GM23338 (cell line): Measurements from ENCODE around the gene VAMP7. TPM values are rescaled to one million over a fixed set of nuclear protein-coding genes. Genes with fewer than 3 reads are reported as not detected.
"Not testable (repeated sequence)": the region's sequence is repeated elsewhere in the genome, so short reads cannot be mapped to it uniquely, and the experiment has no call there.

Source experiments
- ATAC-seq: fragments of 200-7000 bp; cut with Tn5 transposase; 3 replicates; pipeline ENCODE4 v1.9.1; 2020
- DNase-seq: peaks from one replicate; pipeline ENCODE4 v3.0.0-alpha.2; 2015; ENCODE audit warnings: low spot score
- H2AFZ ChIP-seq: fragments of 200-600 bp; sonication (generic); 2 replicates; pipeline ENCODE4 v1.8.0; 2016; ENCODE audit warnings: antibody characterized with exemption, mild to moderate bottlenecking, moderate library complexity
- H3F3A ChIP-seq: fragments of 200-600 bp; sonication (generic); replicated peaks from 2 replicates; pipeline ENCODE4 v1.8.0; 2017; ENCODE audit warnings: antibody characterized with exemption, mixed run types, low read depth
- H3K27ac ChIP-seq: fragments of 200-600 bp; sonication (generic); 2 replicates; pipeline ENCODE4 v1.6.1; 2016; ENCODE audit warnings: low read depth
- H3K27me3 ChIP-seq: fragments of 200-600 bp; sonication (generic); 2 replicates; pipeline ENCODE4 v1.8.0; 2016; ENCODE audit warnings: mild to moderate bottlenecking, mixed run types, moderate library complexity; ENCODE audit not compliant: insufficient read depth
- H3K36me3 ChIP-seq: fragments of 200-600 bp; sonication (generic); 2 replicates; pipeline ENCODE4 v1.8.0; 2016; ENCODE audit warnings: mild to moderate bottlenecking; ENCODE audit not compliant: insufficient read depth
- H3K4me1 ChIP-seq: fragments of 200-600 bp; sonication (generic); 2 replicates; pipeline ENCODE4 v1.8.0; 2016; ENCODE audit warnings: mild to moderate bottlenecking, moderate library complexity; ENCODE audit not compliant: insufficient read depth
- H3K4me2 ChIP-seq: fragments of 200-600 bp; sonication (generic); 2 replicates; pipeline ENCODE4 v1.7.1; 2017; ENCODE audit warnings: mixed run types
- H3K4me3 ChIP-seq: fragments of 200-600 bp; sonication (generic); 2 replicates; pipeline ENCODE4 v1.6.1; 2016; ENCODE audit warnings: mixed run types
- H3K79me2 ChIP-seq: fragments of 200-600 bp; sonication (generic); replicated peaks from 2 replicates; pipeline ENCODE4 v1.8.0; 2017; ENCODE audit warnings: mild to moderate bottlenecking; ENCODE audit not compliant: insufficient read depth
- H3K9me2 ChIP-seq: fragments of 200-600 bp; sonication (generic); 2 replicates; pipeline ENCODE4 v1.8.0; 2017; ENCODE audit not compliant: insufficient read depth
- H4K20me1 ChIP-seq: fragments of 200-600 bp; sonication (generic); replicated peaks from 2 replicates; pipeline ENCODE4 v1.8.0; 2017; ENCODE audit warnings: mild to moderate bottlenecking; ENCODE audit not compliant: insufficient read depth
- H3K27ac Mint-ChIP-seq: 2 replicates; pipeline ENCODE4 v1.8.0; 2020; ENCODE audit warnings: inconsistent platforms, mild to moderate bottlenecking, moderate library complexity, mixed read lengths
- H3K27me3 Mint-ChIP-seq: 3 replicates; pipeline ENCODE4 v1.8.0; 2022; ENCODE audit warnings: low read depth, mild to moderate bottlenecking, moderate library complexity, mixed read lengths, inconsistent platforms; ENCODE audit not compliant: insufficient read depth, poor library complexity
- H3K36me3 Mint-ChIP-seq: 3 replicates; pipeline ENCODE4 v1.8.0; 2021; ENCODE audit warnings: low read depth, mild to moderate bottlenecking, inconsistent platforms, moderate library complexity, mixed read lengths
- H3K4me1 Mint-ChIP-seq: 3 replicates; pipeline ENCODE4 v1.8.0; 2020; ENCODE audit warnings: mild to moderate bottlenecking, inconsistent platforms, mixed read lengths
- H3K4me3 Mint-ChIP-seq: 3 replicates; pipeline ENCODE4 v1.8.0; 2021; ENCODE audit warnings: moderate library complexity, mild to moderate bottlenecking, inconsistent platforms, mixed read lengths
- H3K9me3 Mint-ChIP-seq: 3 replicates; pipeline ENCODE4 v1.8.0; 2020; ENCODE audit warnings: moderate library complexity, mild to moderate bottlenecking, inconsistent platforms, mixed read lengths
- EZH2phosphoT487 ChIP-seq: fragments of 200-600 bp; sonication (generic); IDR thresholded peaks from one replicate; pipeline ENCODE4 v1.8.1; 2018; ENCODE audit warnings: antibody characterized with exemption; ENCODE audit not compliant: unreplicated experiment
- JUNB ChIP-seq: IDR thresholded peaks from one replicate; pipeline ENCODE4 v1.6.1; 2016; ENCODE audit warnings: antibody characterized with exemption; ENCODE audit not compliant: unreplicated experiment
- NANOG ChIP-seq: IDR thresholded peaks from 2 replicates; pipeline ENCODE4 v1.6.1; 2016; ENCODE audit warnings: antibody characterized with exemption, borderline replicate concordance
- POLR2AphosphoS5 ChIP-seq: IDR thresholded peaks from 2 replicates; pipeline ENCODE4 v1.6.1; 2016; ENCODE audit warnings: antibody characterized with exemption, low read depth
- ZNF114 ChIP-seq: fragments of 250-450 bp; sonication (Bioruptor Pico); IDR thresholded peaks from 2 replicates; pipeline ENCODE4 v1.5.0; 2020; ENCODE audit warnings: mild to moderate bottlenecking, moderate library complexity
- polyA plus RNA-seq: library from polyadenylated mRNA; unstranded; fragments of >200 nt; fragmentation: Nextera tagmentation; extraction: Ambion mirVana; gene quantifications from 2 replicates; pipeline ENCODE4 v1.2.1, GENCODE V29; 2016
- total RNA-seq: library from RNA; depleted of rRNA; stranded (reverse); fragments of >200 nt; shearing (Covaris generic); gene quantifications from 2 replicates; pipeline ENCODE4 v1.2.3, GENCODE V29; 2014
- TF ChIP-seq, protein P1 (sequence below): fragments of 250-450 bp; sonication (Bioruptor Pico); IDR thresholded peaks from 2 replicates; pipeline ENCODE4 v1.5.0; 2020; ENCODE audit warnings: mild to moderate bottlenecking, moderate library complexity
- TF ChIP-seq, protein P2 (sequence below): IDR thresholded peaks from one replicate; pipeline ENCODE4 v1.6.1; 2018; ENCODE audit warnings: antibody characterized with exemption; ENCODE audit not compliant: unreplicated experiment

The VAMP7 gene
- total and polyA plus RNA-seq, 2 experiments from 2014 or later: 14.0 to 22.7 TPM

DNA sequence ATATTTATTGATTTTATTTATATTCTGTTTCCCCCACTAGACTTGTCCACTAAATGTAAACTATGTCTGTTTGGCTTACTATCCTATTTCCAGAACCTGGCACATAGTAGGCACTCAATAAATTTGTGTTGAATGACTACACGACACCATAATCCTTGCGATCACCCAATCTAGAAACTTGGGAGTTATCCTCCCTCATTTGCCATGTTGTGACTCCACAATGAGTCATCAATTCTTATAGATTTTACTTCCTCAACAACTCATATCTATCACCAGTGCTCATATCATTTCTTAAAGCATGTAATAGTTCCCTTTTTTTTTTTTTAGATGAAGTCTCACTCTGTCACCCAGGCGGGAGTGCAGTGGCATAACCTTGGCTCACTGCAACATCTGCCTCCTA is 39.9 kb upstream of the VAMP7 start (continued):
- TF ChIP-seq, protein P1, sequence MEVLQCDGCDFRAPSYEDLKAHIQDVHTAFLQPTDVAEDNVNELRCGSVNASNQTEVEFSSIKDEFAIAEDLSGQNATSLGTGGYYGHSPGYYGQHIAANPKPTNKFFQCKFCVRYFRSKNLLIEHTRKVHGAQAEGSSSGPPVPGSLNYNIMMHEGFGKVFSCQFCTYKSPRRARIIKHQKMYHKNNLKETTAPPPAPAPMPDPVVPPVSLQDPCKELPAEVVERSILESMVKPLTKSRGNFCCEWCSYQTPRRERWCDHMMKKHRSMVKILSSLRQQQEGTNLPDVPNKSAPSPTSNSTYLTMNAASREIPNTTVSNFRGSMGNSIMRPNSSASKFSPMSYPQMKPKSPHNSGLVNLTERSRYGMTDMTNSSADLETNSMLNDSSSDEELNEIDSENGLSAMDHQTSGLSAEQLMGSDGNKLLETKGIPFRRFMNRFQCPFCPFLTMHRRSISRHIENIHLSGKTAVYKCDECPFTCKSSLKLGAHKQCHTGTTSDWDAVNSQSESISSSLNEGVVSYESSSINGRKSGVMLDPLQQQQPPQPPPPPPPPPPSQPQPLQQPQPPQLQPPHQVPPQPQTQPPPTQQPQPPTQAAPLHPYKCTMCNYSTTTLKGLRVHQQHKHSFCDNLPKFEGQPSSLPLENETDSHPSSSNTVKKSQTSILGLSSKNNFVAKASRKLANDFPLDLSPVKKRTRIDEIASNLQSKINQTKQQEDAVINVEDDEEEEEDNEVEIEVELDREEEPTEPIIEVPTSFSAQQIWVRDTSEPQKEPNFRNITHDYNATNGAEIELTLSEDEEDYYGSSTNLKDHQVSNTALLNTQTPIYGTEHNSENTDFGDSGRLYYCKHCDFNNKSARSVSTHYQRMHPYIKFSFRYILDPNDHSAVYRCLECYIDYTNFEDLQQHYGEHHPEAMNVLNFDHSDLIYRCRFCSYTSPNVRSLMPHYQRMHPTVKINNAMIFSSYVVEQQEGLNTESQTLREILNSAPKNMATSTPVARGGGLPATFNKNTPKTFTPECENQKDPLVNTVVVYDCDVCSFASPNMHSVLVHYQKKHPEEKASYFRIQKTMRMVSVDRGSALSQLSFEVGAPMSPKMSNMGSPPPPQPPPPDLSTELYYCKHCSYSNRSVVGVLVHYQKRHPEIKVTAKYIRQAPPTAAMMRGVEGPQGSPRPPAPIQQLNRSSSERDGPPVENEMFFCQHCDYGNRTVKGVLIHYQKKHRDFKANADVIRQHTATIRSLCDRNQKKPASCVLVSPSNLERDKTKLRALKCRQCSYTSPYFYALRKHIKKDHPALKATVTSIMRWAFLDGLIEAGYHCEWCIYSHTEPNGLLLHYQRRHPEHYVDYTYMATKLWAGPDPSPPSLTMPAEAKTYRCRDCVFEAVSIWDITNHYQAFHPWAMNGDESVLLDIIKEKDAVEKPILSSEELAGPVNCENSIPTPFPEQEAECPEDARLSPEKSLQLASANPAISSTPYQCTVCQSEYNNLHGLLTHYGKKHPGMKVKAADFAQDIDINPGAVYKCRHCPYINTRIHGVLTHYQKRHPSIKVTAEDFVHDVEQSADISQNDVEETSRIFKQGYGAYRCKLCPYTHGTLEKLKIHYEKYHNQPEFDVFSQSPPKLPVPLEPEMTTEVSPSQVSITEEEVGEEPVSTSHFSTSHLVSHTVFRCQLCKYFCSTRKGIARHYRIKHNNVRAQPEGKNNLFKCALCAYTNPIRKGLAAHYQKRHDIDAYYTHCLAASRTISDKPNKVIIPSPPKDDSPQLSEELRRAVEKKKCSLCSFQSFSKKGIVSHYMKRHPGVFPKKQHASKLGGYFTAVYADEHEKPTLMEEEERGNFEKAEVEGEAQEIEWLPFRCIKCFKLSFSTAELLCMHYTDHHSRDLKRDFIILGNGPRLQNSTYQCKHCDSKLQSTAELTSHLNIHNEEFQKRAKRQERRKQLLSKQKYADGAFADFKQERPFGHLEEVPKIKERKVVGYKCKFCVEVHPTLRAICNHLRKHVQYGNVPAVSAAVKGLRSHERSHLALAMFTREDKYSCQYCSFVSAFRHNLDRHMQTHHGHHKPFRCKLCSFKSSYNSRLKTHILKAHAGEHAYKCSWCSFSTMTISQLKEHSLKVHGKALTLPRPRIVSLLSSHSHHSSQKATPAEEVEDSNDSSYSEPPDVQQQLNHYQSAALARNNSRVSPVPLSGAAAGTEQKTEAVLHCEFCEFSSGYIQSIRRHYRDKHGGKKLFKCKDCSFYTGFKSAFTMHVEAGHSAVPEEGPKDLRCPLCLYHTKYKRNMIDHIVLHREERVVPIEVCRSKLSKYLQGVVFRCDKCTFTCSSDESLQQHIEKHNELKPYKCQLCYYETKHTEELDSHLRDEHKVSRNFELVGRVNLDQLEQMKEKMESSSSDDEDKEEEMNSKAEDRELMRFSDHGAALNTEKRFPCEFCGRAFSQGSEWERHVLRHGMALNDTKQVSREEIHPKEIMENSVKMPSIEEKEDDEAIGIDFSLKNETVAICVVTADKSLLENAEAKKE (CRISPR knock-in tag): no peak
- TF ChIP-seq ZNF114 (CRISPR knock-in tag) (no peak), JUNB (no peak), POLR2AphosphoS5 (no peak), NANOG (no peak), EZH2phosphoT487 (no peak)
- TF ChIP-seq, protein P2, sequence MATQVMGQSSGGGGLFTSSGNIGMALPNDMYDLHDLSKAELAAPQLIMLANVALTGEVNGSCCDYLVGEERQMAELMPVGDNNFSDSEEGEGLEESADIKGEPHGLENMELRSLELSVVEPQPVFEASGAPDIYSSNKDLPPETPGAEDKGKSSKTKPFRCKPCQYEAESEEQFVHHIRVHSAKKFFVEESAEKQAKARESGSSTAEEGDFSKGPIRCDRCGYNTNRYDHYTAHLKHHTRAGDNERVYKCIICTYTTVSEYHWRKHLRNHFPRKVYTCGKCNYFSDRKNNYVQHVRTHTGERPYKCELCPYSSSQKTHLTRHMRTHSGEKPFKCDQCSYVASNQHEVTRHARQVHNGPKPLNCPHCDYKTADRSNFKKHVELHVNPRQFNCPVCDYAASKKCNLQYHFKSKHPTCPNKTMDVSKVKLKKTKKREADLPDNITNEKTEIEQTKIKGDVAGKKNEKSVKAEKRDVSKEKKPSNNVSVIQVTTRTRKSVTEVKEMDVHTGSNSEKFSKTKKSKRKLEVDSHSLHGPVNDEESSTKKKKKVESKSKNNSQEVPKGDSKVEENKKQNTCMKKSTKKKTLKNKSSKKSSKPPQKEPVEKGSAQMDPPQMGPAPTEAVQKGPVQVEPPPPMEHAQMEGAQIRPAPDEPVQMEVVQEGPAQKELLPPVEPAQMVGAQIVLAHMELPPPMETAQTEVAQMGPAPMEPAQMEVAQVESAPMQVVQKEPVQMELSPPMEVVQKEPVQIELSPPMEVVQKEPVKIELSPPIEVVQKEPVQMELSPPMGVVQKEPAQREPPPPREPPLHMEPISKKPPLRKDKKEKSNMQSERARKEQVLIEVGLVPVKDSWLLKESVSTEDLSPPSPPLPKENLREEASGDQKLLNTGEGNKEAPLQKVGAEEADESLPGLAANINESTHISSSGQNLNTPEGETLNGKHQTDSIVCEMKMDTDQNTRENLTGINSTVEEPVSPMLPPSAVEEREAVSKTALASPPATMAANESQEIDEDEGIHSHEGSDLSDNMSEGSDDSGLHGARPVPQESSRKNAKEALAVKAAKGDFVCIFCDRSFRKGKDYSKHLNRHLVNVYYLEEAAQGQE: no peak

DNA sequence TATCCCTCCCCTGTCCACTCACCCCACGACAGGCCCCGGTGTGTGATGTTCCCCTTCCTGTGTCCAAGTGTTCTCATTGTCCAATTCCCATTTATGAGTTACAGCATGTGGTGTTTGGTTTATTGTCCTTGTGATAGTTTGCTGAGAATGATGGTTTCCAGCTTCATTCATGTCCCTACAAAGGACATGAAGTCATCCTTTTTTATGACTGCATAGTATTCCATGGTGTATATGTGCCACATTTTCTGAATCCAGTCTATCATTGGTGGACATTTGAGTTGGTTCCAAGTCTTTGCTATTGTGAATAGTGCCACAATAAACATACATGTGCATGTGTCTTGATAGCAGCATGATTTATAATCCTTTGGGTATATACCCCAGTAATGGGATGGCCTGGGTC is 29.4 kb upstream of the VAMP7 start:
- not testable (repeated sequence) for H3K27me3 Mint-ChIP-seq, H4K20me1 ChIP-seq, H3F3A ChIP-seq, H3K27ac ChIP-seq, H3K4me1 Mint-ChIP-seq, H3K4me3 ChIP-seq, H2AFZ ChIP-seq, H3K4me2 ChIP-seq, H3K4me3 Mint-ChIP-seq, H3K4me1 ChIP-seq, H3K27me3 ChIP-seq, DNase-seq, ATAC-seq, H3K36me3 Mint-ChIP-seq, H3K9me2 ChIP-seq, H3K79me2 ChIP-seq, H3K36me3 ChIP-seq, H3K27ac Mint-ChIP-seq
- peaks cover 70% of the 10 kb centered on the region for H3K9me3 Mint-ChIP-seq
